GM19351 (cell line): ENCODE results near the gene LALBA.
"Not testable (repeated sequence)": the region's sequence is repeated elsewhere in the genome, so short reads cannot be mapped to it uniquely, and the experiment has no call there.

Source experiments
- ATAC-seq: cut with Tn5 transposase; IDR thresholded peaks from one replicate; pipeline ENCODE4 v1.9.1; 2021; ENCODE audit warnings: mild to moderate bottlenecking, moderate library complexity; ENCODE audit not compliant: unreplicated experiment

Gene LALBA

DNA sequence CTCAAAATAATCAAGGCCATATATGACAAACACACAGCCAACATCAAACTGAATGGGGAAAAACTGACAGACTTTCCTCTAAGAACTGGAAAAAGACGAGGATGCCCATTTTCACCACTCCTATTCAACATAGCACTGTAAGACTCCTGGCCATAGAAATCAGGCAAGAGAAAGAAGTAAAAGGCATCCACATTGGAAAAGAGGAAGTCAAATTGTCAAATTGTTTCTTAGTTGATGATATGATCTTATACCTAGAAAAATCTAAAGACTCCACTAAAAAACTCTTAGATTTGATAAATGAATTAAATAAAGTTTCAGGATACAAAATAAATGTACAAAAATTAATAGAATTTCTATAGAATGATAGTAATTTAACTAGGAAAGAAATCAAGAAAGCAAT is 33.2 kb downstream of the LALBA start:
- no peak for ATAC-seq

GRCh38 chr12:48532601-48533000 is 37.2 kb downstream of the LALBA start:
- ATAC-seq: no peak

- ATAC-seq: no peak
Observed at GRCh38 chr12:48527891-48528670, 41.8 kb downstream of the LALBA start.

DNA sequence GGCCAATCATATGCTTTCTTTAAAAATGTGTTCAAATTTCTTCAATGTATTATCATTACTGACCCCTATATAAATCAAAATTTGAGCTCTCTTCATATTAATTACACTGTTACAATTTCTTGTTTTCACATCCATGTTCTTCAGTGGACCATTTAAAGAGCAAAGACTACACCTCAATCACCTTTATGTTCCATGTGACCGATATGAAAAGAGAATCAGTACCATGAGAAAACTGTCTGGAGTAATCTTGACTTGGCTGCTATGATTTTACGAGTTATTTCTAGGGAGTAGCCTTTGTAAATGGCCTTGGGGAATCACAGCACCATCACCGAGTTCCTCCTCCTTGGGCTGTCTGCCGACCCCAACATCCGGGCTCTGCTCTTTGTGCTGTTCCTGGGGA is 44.5 kb downstream of the LALBA start, which contains the start of gene OR8S1:
TSS of gene OR8S1 (plus strand) at position 301 of the 400 bp plus-strand sequence. CDS start at position 301, 0 bp downstream.
- no peak for ATAC-seq

- ATAC-seq: not testable (repeated sequence)
Observed at GRCh38 chr12:48520381-48520780, 49.5 kb downstream of the LALBA start.
